ENCODE measurements around the gene FBXO38. TPM values are rescaled to one million over a fixed set of nuclear protein-coding genes. Genes with fewer than 3 reads are reported as not detected.
A peak's percentile ranks its signal among the peaks of the same experiment; 100 is the strongest.

Gene FBXO38
- total RNA-seq, 1 donor from 2014 or later, result 38.0 TPM

DNA sequence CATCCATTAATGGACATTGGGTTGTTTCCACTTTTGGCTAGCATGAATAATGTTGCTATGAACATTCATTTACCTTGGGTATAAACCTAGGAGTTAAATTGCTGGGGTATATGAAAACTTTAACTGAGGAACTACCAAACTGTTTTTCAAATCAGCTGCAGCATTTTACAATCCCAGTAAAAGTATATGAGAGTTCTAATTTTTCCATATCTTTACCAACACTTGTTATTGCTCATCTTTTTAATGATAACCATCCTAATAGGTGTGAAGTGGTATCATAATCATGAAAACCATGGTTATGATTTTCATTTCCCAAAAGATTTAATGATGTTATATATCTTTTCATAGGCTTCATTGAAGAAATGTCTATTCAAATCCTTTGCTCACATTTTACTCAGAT lies 15.5 kb upstream of the FBXO38 start:
- DNase-seq, result no peak
- no peaks in the 10 kb centered on the region for H3K27me3 ChIP-seq (ENCODE audit: low read depth)
- H3K4me1 ChIP-seq, result no peaks in the 10 kb centered on the region
- TF ChIP-seq, protein P1, sequence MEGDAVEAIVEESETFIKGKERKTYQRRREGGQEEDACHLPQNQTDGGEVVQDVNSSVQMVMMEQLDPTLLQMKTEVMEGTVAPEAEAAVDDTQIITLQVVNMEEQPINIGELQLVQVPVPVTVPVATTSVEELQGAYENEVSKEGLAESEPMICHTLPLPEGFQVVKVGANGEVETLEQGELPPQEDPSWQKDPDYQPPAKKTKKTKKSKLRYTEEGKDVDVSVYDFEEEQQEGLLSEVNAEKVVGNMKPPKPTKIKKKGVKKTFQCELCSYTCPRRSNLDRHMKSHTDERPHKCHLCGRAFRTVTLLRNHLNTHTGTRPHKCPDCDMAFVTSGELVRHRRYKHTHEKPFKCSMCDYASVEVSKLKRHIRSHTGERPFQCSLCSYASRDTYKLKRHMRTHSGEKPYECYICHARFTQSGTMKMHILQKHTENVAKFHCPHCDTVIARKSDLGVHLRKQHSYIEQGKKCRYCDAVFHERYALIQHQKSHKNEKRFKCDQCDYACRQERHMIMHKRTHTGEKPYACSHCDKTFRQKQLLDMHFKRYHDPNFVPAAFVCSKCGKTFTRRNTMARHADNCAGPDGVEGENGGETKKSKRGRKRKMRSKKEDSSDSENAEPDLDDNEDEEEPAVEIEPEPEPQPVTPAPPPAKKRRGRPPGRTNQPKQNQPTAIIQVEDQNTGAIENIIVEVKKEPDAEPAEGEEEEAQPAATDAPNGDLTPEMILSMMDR (IDR thresholded peaks at IDR 0.05; ENCODE audit: borderline replicate concordance), result no peak
- no peak overlapping the region for H3K27ac ChIP-seq (replicated peaks)
- no peak overlapping the region for H3K4me3 ChIP-seq
- H3K36me3 ChIP-seq, result peaks cover 10% of the 10 kb centered on the region
- intact Hi-C loops (cut with micrococcal nuclease), result no loop called here
- peaks cover 15% of the 10 kb centered on the region for H3K9me3 ChIP-seq (replicated peaks)

DNA sequence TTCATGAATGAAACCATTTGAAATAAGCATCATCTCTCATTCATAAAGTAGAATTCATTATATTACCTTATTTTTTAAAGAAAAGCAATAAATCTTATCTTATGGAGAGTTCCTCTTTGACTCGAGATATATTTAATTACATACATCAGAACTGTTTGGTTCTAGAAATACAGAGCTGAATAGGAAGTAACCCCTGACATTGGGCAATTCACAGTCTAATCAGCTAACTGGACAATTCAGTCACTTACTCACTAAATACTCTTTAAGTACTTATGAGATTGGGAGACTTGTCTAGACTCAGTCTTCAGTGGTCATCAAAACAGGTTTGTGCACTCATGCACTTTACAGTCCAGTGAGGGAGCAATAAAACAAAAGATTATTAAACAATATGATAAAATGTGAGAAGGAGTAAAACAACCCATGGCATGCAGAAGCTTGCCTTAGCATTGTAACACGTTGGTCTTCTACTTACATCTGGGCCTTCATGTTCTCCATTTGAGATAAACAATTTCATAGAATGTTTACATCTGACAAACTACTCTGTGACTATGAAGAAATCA lies 11.5 kb upstream of the FBXO38 start:
- intact Hi-C loops (cut with micrococcal nuclease), result loop anchor here (5.0 kb wide), 1 partner anchor 195 kb away; no protein-coding TSS in a partner anchor
- H3K27me3 ChIP-seq (ENCODE audit: low read depth), result no peaks in the 10 kb centered on the region
- peaks cover 13% of the 10 kb centered on the region for H3K36me3 ChIP-seq
- TF ChIP-seq, protein P1 (IDR thresholded peaks at IDR 0.05; ENCODE audit: borderline replicate concordance), result no peak
- H3K4me3 ChIP-seq, result no peak overlapping the region
- H3K27ac ChIP-seq (replicated peaks), result no peak overlapping the region
- peaks cover 15% of the 10 kb centered on the region for H3K9me3 ChIP-seq (replicated peaks)
- peaks cover 19% of the 10 kb centered on the region for H3K4me1 ChIP-seq
- DNase-seq, result no peak

DNA sequence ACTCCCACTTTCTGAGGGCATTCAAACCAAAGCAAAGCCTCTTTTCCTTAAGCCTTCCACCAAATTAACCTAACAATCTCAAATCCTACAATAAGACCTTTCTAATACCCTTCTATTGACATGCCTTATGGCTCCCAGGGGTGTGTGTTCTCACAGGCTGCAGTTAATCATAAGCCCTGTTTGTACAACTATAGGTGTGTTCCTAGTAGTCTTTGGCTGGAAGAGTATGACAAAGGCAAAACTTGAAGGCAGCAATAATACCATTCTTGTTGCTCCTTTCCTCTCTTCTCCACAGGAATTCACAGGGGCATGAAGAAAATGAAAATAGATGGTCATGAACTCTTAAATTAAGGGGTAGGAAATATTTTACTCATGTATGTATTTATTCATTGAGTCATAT lies 10.9 kb upstream of the FBXO38 start:
- intact Hi-C loops (cut with micrococcal nuclease), result loop anchor here (5.0 kb wide), 1 partner anchor 196 kb away; no protein-coding TSS in a partner anchor
- H3K27me3 ChIP-seq (ENCODE audit: low read depth), result no peaks in the 10 kb centered on the region
- H3K4me1 ChIP-seq, result peaks cover 19% of the 10 kb centered on the region
- no peak overlapping the region for H3K27ac ChIP-seq (replicated peaks)
- peaks cover 14% of the 10 kb centered on the region for H3K9me3 ChIP-seq (replicated peaks)
- TF ChIP-seq, protein P1 (IDR thresholded peaks at IDR 0.05; ENCODE audit: borderline replicate concordance), result no peak
- no peak for DNase-seq
- H3K36me3 ChIP-seq, result peaks cover 19% of the 10 kb centered on the region
- H3K4me3 ChIP-seq, result no peak overlapping the region

DNA sequence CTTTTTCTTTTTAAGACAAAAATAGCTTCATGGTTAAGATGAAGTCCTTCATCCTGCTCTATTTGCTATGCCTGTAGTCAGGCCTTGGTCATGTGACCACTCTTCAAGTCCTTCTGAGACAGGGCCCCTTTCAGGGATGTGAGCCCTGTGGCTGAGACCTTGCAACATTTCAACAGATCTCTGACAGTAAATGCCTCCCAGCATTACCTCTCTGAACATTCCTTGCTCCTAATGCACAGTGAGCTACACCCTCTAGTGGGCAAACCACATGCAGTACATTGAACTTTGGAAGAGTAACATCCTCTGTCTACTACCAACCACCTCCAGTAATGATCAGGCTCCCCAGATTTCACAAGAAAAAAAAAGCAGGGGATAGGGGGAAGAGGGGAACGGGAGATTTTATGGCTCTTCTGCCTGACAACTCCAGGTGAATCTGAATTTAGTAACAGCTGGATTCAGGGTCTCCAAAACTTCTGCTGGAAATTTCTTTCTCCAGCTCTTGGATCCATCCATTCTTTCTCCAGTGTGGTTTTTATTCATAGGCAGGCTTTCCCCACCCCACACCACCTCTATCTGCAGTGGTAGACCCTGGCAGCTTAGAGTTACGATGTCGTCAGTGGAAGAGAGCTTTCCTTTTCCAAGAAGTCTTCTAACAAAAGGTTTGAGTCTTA lies 8.9 kb upstream of the FBXO38 start:
- intact Hi-C loops (cut with micrococcal nuclease), result loop anchor here (5.0 kb wide), 1 partner anchor 198 kb away; no protein-coding TSS in a partner anchor
- Histone ChIP-seq H3K27ac (replicated peaks) (no peak overlapping the region), H3K4me1 (peaks cover 30% of the 10 kb centered on the region)

GRCh38 chr5:148376198-148376597 lies 7.6 kb upstream of the FBXO38 start:
- TF ChIP-seq, protein P1 (IDR thresholded peaks at IDR 0.05; ENCODE audit: borderline replicate concordance), result no peak
- Histone ChIP-seq H3K4me1 (peaks cover 39% of the 10 kb centered on the region), H3K9me3 (replicated peaks) (no peaks in the 10 kb centered on the region), H3K4me3 (no peak overlapping the region), H3K27ac (replicated peaks) (peak overlapping the region; percentile 40), H3K27me3 (ENCODE audit: low read depth) (no peaks in the 10 kb centered on the region), H3K36me3 (peaks cover 16% of the 10 kb centered on the region)
- no peak for DNase-seq
- intact Hi-C loops (cut with micrococcal nuclease), result no loop called here

More for the DNA sequence above, 8.9 kb upstream of the FBXO38 start:
- H3K4me3 ChIP-seq, result no peak overlapping the region
- peaks cover 16% of the 10 kb centered on the region for H3K36me3 ChIP-seq
- TF ChIP-seq, protein P1 (IDR thresholded peaks at IDR 0.05; ENCODE audit: borderline replicate concordance), result peak; percentile 67
- H3K27me3 ChIP-seq (ENCODE audit: low read depth), result no peaks in the 10 kb centered on the region
- DNase-seq, result no peak
- no peaks in the 10 kb centered on the region for H3K9me3 ChIP-seq (replicated peaks)
